Activated T-cell treated with anti-CD3 and anti-CD28 coated beads, Interleukin-2, amount 50 U/mL, for 24 hours (primary cell): ENCODE measurements around the gene DENND1B.
"Not testable (repeated sequence)": the region's sequence is repeated elsewhere in the genome, so short reads cannot be mapped to it uniquely, and the experiment has no call there.

Source experiments
- DNase-seq: peaks from one replicate; pipeline ENCODE4 v3.0.0-alpha.2; 2020
- H3K27ac Mint-ChIP-seq: 2 replicates; pipeline ENCODE4 v1.8.0; 2020; ENCODE audit warnings: mild to moderate bottlenecking, mixed read lengths
- H3K27me3 Mint-ChIP-seq: 2 replicates; pipeline ENCODE4 v1.8.0; 2020; ENCODE audit warnings: mixed read lengths
- H3K36me3 Mint-ChIP-seq: 2 replicates; pipeline ENCODE4 v1.8.0; 2020; ENCODE audit warnings: low read depth, mixed read lengths
- H3K4me1 Mint-ChIP-seq: 2 replicates; pipeline ENCODE4 v1.8.0; 2020; ENCODE audit warnings: low read depth, mixed read lengths
- H3K4me3 Mint-ChIP-seq: 2 replicates; pipeline ENCODE4 v1.8.0; 2020; ENCODE audit warnings: mild to moderate bottlenecking, moderate library complexity, mixed read lengths
- H3K9me3 Mint-ChIP-seq: 2 replicates; pipeline ENCODE4 v1.8.0; 2020; ENCODE audit warnings: mixed read lengths

DENND1B gene

GRCh38 chr1:197740992-197741391, 34.3 kb downstream of the DENND1B start:
- DNase-seq, result no peak
- Mint-ChIP-seq H3K4me3 (no peak overlapping the region), H3K27me3 (no peaks in the 10 kb centered on the region), H3K27ac (no peak overlapping the region), H3K36me3 (peaks cover 2% of the 10 kb centered on the region), H3K9me3 (peaks cover 2% of the 10 kb centered on the region), H3K4me1 (peaks cover 65% of the 10 kb centered on the region)

DNA sequence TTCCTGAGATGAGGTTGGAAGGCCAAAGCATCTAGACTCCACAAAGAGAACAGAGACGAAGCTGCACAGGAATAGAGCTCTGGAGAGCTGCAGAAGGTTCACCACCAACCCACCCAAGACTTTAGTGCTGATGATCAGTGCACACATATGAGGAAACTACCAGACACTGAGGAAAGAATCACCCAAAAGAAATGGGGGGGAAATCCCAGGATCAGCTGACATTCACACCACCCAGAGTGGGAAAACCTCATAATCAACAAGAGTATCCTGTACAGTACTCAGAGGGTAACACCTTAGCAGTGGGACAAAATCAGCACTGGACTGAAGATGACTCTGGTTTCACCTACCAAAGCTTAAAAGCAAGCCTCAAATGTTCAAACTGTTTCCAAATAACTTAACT, 36.4 kb downstream of the DENND1B start:
- H3K9me3 Mint-ChIP-seq, result peaks cover 2% of the 10 kb centered on the region
- H3K4me1 Mint-ChIP-seq, result peaks cover 62% of the 10 kb centered on the region
- no peak overlapping the region for H3K4me3 Mint-ChIP-seq
- DNase-seq, result no peak
- no peaks in the 10 kb centered on the region for H3K27me3 Mint-ChIP-seq
- peaks cover 10% of the 10 kb centered on the region for H3K36me3 Mint-ChIP-seq
- no peak overlapping the region for H3K27ac Mint-ChIP-seq

DNA sequence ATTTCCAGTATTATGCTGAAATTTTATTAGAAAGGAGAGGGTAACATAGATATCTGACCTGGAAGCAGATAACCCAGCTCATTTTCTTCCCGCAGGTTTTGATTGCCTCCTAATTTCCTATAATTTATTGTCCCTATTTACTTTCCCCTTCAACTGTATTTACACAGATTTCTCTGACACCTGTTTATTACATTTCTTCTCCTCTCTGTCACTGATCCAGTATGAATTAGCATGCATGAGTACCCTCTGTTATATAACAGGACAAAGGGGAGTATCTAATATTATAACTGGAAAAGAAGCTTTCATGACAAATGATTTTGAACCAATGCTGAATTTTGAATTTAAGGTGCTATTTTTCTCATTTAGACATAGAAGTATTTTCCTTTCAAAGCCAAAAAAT, 37.4 kb downstream of the DENND1B start:
- H3K27ac Mint-ChIP-seq, result no peak overlapping the region
- H3K27me3 Mint-ChIP-seq, result no peaks in the 10 kb centered on the region
- peaks cover 61% of the 10 kb centered on the region for H3K4me1 Mint-ChIP-seq
- no peak overlapping the region for H3K4me3 Mint-ChIP-seq
- H3K9me3 Mint-ChIP-seq, result peaks cover 2% of the 10 kb centered on the region
- no peak for DNase-seq
- peaks cover 17% of the 10 kb centered on the region for H3K36me3 Mint-ChIP-seq

DNA sequence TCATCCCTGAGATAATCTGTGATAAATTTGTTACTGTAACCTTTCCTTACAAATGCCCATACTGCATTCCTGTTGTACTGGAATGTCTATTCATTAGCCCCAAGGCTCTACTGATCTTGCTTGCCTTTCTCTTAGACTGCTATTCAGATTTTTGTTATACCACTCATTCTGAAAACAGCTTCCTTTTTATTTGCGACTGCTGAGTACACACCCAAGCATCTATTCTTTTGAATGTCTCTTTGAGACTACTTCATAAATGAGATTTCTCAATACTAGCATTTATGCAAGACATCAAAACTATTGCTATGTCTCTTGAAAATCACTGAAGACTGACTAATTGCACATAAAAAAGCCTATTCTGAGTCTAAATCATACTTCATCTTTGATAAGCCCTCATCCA, 38.6 kb downstream of the DENND1B start:
- no peaks in the 10 kb centered on the region for H3K27me3 Mint-ChIP-seq
- no peak overlapping the region for H3K27ac Mint-ChIP-seq
- peaks cover 57% of the 10 kb centered on the region for H3K4me1 Mint-ChIP-seq
- DNase-seq, result no peak
- peaks cover 2% of the 10 kb centered on the region for H3K9me3 Mint-ChIP-seq
- H3K4me3 Mint-ChIP-seq, result no peak overlapping the region
- H3K36me3 Mint-ChIP-seq, result peaks cover 18% of the 10 kb centered on the region

DNA sequence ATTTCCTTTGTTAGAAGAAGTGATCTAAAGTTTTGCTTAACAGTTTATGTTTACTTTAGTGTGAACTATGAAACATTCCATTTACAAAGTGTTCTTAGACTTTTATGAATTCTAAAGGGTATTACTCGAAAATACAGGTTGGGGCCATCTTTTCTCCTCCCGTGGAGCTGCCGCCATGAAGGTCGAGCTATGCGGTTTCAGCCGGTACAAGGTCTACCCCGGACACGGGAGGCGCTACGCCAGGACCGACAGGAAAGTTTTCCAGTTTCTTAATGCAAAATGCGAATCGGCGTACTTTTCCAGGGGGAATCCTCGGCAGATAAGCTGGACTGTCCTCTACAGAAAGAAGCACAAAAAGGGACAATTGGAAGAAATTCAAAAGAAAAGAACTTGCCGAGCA, 39.8 kb downstream of the DENND1B start:
- Mint-ChIP-seq H3K4me1 (peaks cover 53% of the 10 kb centered on the region), H3K9me3 (peaks cover 2% of the 10 kb centered on the region), H3K36me3 (peaks cover 23% of the 10 kb centered on the region), H3K27me3 (no peaks in the 10 kb centered on the region), H3K4me3 (no peak overlapping the region), H3K27ac (no peak overlapping the region)
- no peak for DNase-seq

DNA sequence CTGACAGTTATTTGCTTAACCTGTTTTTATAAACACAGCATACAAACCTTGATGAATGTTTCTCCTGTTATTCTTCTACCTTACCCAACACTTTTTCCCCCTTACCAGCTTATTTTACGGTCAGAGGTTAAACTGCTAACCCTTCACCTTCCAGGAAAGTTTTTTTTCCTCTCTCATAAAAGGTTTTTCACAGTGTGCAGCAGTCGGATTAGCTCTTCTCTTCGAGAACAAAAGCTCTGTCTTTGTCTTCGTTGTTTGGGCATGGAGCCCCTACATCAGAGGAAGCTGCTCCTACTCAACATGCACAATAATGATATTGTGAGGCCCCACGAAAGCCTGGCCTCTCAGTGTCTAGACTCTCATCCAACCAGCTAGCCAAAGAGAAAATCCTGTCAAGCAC, 42.0 kb downstream of the DENND1B start:
- Mint-ChIP-seq H3K27me3 (no peaks in the 10 kb centered on the region), H3K4me1 (peaks cover 32% of the 10 kb centered on the region), H3K27ac (no peak overlapping the region), H3K9me3 (peaks cover 9% of the 10 kb centered on the region), H3K36me3 (peaks cover 30% of the 10 kb centered on the region), H3K4me3 (no peak overlapping the region)
- no peak for DNase-seq

- Mint-ChIP-seq H3K9me3 (peaks cover 17% of the 10 kb centered on the region), H3K4me3 (no peak overlapping the region), H3K27ac (no peak overlapping the region), H3K27me3 (no peaks in the 10 kb centered on the region), H3K4me1 (peaks cover 24% of the 10 kb centered on the region), H3K36me3 (peaks cover 39% of the 10 kb centered on the region)
- DNase-seq, result no peak
These were observed 43.1 kb downstream of the DENND1B start for GRCh38 chr1:197732187-197732586.

GRCh38 chr1:197731449-197731848, 43.8 kb downstream of the DENND1B start:
- no peak for DNase-seq
- Mint-ChIP-seq H3K4me3 (no peak overlapping the region), H3K27me3 (no peaks in the 10 kb centered on the region), H3K4me1 (peaks cover 17% of the 10 kb centered on the region), H3K36me3 (peaks cover 43% of the 10 kb centered on the region), H3K27ac (no peak overlapping the region), H3K9me3 (peaks cover 17% of the 10 kb centered on the region)

- Mint-ChIP-seq H3K4me1 (peaks cover 4% of the 10 kb centered on the region), H3K27me3 (no peaks in the 10 kb centered on the region), H3K4me3 (no peak overlapping the region), H3K9me3 (peaks cover 30% of the 10 kb centered on the region), H3K27ac (no peak overlapping the region), H3K36me3 (peaks cover 44% of the 10 kb centered on the region)
- DNase-seq, result no peak
These were observed 49.3 kb downstream of the DENND1B start for GRCh38 chr1:197725976-197726375.

DNA sequence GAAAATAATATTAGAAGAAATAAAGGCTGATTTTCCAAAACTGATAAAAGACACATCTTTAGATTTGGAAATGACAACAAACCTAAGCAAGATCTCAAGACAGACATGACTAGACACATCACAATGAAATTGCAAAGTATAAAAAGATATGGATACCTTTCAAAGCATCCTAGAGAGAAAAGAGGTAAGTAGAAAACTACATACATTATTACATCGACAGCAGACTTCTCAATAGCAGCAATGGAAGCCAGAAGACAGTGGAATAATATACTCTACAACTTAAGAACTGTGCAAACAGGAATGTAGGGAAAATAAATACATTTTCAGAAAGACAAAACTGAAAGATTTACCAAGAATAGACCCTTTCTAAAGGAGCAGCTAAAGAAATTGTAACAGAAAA, 50.2 kb downstream of the DENND1B start:
- Mint-ChIP-seq H3K4me3 (no peak overlapping the region), H3K27ac (no peak overlapping the region), H3K36me3 (peaks cover 42% of the 10 kb centered on the region), H3K9me3 (peaks cover 30% of the 10 kb centered on the region), H3K27me3 (no peaks in the 10 kb centered on the region), H3K4me1 (peaks cover 3% of the 10 kb centered on the region)
- DNase-seq, result no peak

- Mint-ChIP-seq H3K4me1 (peaks cover 15% of the 10 kb centered on the region), H3K36me3 (no peaks in the 10 kb centered on the region), H3K27ac (no peak overlapping the region), H3K27me3 (no peaks in the 10 kb centered on the region), H3K4me3 (no peak overlapping the region), H3K9me3 (no peaks in the 10 kb centered on the region)
- DNase-seq, result no peak
These were observed 59.5 kb downstream of the DENND1B start for GRCh38 chr1:197715806-197716205.

DNA sequence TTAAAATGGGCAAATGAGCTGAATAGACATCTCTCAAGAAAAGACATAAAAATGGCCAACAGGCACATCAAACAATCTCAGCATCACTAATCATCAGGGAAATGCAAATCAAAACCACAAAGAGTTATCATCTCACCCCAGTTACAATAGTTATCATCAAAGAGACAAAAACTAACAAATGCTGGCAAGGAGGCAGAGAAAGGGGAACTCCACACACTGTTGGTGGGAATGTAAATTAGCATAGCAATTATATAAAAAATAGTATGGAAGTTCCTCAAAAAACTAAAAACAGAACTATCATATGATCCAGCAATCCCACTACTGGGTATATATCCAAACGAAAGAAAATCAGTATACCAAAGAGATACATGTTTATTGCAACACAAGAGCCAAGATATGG, 68.7 kb downstream of the DENND1B start:
- no peak for DNase-seq
- Mint-ChIP-seq H3K27ac (no peak overlapping the region), H3K4me1 (peaks cover 13% of the 10 kb centered on the region), H3K27me3 (no peaks in the 10 kb centered on the region), H3K36me3 (peaks cover 6% of the 10 kb centered on the region), H3K9me3 (peaks cover 2% of the 10 kb centered on the region), H3K4me3 (no peak overlapping the region)

DNA sequence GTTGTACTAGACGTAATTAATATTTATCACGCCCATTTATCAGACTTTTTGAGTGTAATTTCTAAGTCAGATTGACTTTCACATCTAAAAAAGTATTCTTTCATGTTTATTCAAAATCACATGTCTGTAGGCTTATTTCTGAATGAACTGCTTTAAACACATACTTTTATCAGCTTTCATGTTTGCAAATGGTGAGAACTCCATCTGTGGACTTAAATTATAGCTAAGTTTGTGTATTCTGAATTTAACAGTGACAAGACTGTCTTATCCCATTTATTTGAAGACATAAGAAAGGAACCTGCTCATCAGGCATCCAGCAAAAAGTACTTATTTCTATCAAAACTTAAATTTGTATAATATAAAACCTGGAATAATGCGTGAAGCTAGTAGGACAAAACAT, 69.3 kb downstream of the DENND1B start:
- peaks cover 2% of the 10 kb centered on the region for H3K9me3 Mint-ChIP-seq
- peaks cover 9% of the 10 kb centered on the region for H3K36me3 Mint-ChIP-seq
- H3K4me1 Mint-ChIP-seq, result peaks cover 14% of the 10 kb centered on the region
- H3K27me3 Mint-ChIP-seq, result no peaks in the 10 kb centered on the region
- no peak overlapping the region for H3K4me3 Mint-ChIP-seq
- DNase-seq, result no peak
- no peak overlapping the region for H3K27ac Mint-ChIP-seq

- Mint-ChIP-seq H3K36me3 (peaks cover 13% of the 10 kb centered on the region), H3K4me1 (peaks cover 45% of the 10 kb centered on the region)
- H3K27ac Mint-ChIP-seq, H3K4me3 Mint-ChIP-seq, H3K9me3 Mint-ChIP-seq, H3K27me3 Mint-ChIP-seq, DNase-seq: not testable (repeated sequence)
These were observed 74.6 kb downstream of the DENND1B start for GRCh38 chr1:197700688-197701087.

GRCh38 chr1:197696372-197696771, 78.9 kb downstream of the DENND1B start:
- H3K27me3 Mint-ChIP-seq, result no peaks in the 10 kb centered on the region
- H3K4me1 Mint-ChIP-seq, result peaks cover 57% of the 10 kb centered on the region
- peaks cover 10% of the 10 kb centered on the region for H3K36me3 Mint-ChIP-seq
- no peak overlapping the region for H3K4me3 Mint-ChIP-seq
- H3K9me3 Mint-ChIP-seq, result no peaks in the 10 kb centered on the region
- H3K27ac Mint-ChIP-seq, result no peak overlapping the region
- no peak for DNase-seq

DNA sequence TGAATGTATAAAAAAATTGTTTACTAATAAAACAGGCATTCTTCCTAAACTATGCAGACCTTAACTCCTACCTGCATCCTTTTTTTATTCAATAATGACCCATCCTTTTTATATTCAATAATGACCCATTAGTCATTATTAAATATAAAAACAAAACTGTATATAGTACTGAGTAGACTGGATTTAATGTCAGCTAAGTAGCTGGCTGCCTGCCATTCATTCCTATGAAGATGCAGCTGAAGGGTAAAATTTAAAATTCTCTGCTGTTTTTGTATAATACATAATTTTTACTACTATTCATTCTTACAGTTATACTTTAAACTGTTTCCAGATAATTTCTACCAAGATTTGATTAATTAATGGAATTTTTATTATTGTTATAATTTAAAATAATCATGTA, 79.3 kb downstream of the DENND1B start:
- H3K27me3 Mint-ChIP-seq, result no peaks in the 10 kb centered on the region
- no peak for DNase-seq
- H3K9me3 Mint-ChIP-seq, result no peaks in the 10 kb centered on the region
- peaks cover 56% of the 10 kb centered on the region for H3K4me1 Mint-ChIP-seq
- H3K4me3 Mint-ChIP-seq, result no peak overlapping the region
- peaks cover 11% of the 10 kb centered on the region for H3K36me3 Mint-ChIP-seq
- no peak overlapping the region for H3K27ac Mint-ChIP-seq
